DND-41 (cell line): ENCODE data around the gene OLFML1.

ENCODE experiments used
- ATAC-seq: fragments of 200-7000 bp; cut with Tn5 transposase; 3 replicates; pipeline ENCODE4 v1.9.1; 2021; ENCODE audit warnings: low read depth; ENCODE audit not compliant: insufficient read depth
- DNase-seq: peaks from one replicate; pipeline ENCODE4 v3.0.0-alpha.2; 2020
- H2AFZ ChIP-seq: 2 replicates; pipeline ENCODE4 v1.6.0; 2012; ENCODE audit warnings: low read depth, low read length
- H3K27ac ChIP-seq: 2 replicates; pipeline ENCODE4 v1.5.1; 2012; ENCODE audit warnings: low read length, inconsistent platforms
- H3K27me3 ChIP-seq: fragments of 200-600 bp; sonication (generic); 2 replicates; pipeline ENCODE4 v1.6.0; 2012; ENCODE audit warnings: low read length, mild to moderate bottlenecking, inconsistent platforms; ENCODE audit not compliant: insufficient read depth, poor library complexity
- H3K36me3 ChIP-seq: 2 replicates; pipeline ENCODE4 v1.5.1; 2012; ENCODE audit warnings: low read length, inconsistent platforms; ENCODE audit not compliant: insufficient read depth
- H3K4me1 ChIP-seq: 2 replicates; pipeline ENCODE4 v1.5.1; 2012; ENCODE audit warnings: mild to moderate bottlenecking, low read length; ENCODE audit not compliant: insufficient read depth
- H3K4me2 ChIP-seq: 2 replicates; pipeline ENCODE4 v1.6.0; 2012; ENCODE audit warnings: mild to moderate bottlenecking, moderate library complexity, low read length, inconsistent platforms; ENCODE audit not compliant: insufficient read depth
- H3K4me3 ChIP-seq, 2 experiments: fragments of 200-600 bp in 1 of 2; shearing (Covaris generic) in 1 of 2; 2 replicates each; pipeline ENCODE4 v1.5.1; 2012 to 2016; ENCODE audit warnings: inconsistent platforms in 2 of 2, low read length in 2 of 2, mild to moderate bottlenecking in 2 of 2, low read depth in 1 of 2, moderate library complexity in 1 of 2
- H3K79me2 ChIP-seq: 2 replicates; pipeline ENCODE4 v1.6.0; 2012; ENCODE audit warnings: low read length, inconsistent platforms; ENCODE audit not compliant: insufficient read depth
- H3K9ac ChIP-seq: 2 replicates; pipeline ENCODE4 v1.6.0; 2012; ENCODE audit warnings: low read depth, mild to moderate bottlenecking, inconsistent platforms, low read length, moderate library complexity
- H3K9me3 ChIP-seq: 2 replicates; pipeline ENCODE4 v1.5.1; 2012; ENCODE audit warnings: low read length, moderate library complexity, mild to moderate bottlenecking, inconsistent platforms; ENCODE audit not compliant: insufficient read depth, severe bottlenecking
- H4K20me1 ChIP-seq: 2 replicates; pipeline ENCODE4 v1.6.0; 2012; ENCODE audit warnings: low read length; ENCODE audit not compliant: insufficient read depth
- CTCF ChIP-seq: IDR thresholded peaks from 2 replicates; pipeline ENCODE4 v1.5.1; 2012; ENCODE audit warnings: borderline replicate concordance, low read length, moderate library complexity, mild to moderate bottlenecking; ENCODE audit not compliant: poor library complexity, severe bottlenecking; ENCODE audit errors: extremely low read depth
- EZH2 ChIP-seq: IDR thresholded peaks from 3 replicates; pipeline ENCODE4 v1.6.1; 2012; ENCODE audit warnings: borderline replicate concordance, low read depth, mild to moderate bottlenecking, moderate library complexity, low read length, inconsistent platforms; ENCODE audit not compliant: severe bottlenecking

The OLFML1 gene

DNA sequence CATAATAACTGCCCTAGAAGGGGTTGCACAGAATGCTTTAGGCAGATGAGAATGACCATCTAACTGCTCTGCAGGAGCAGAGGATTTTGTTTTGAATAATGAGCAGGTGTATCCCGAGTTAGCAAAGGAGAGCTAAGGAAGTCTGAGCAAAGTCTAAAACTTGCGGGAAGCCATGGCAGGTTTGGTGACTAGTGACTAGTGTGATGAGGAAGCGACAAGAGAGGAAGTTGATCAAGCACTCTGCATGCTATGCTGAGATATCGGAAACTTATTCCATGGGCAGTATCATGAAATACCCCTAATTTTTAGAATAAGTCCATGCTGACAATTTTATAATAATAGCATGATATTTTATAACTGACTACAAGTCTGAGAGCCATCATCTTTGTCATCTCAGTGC lies 12.9 kb downstream of the OLFML1 start:
- TF ChIP-seq CTCF (no peak), EZH2 (no peak)
- H3K27ac ChIP-seq: no peak overlapping the region

DNA sequence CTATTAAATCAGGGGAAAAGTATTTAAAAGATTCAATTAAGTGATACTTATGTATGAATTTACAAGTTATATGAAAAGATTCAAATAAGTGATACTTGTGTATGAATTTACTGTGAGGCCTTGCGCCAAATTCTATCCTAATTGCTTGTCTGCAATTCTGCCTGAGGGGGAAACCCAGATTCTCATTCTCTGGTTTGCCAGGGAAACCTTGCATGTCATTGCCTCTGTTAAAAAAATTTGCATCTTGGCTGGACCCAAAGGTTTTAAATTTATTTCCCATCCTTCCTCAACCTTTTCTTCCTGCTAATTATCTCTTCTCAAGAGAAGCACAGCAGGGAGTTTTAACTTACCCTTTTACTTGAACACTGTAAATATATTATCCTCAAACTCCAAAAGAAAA lies 13.8 kb downstream of the OLFML1 start:
- no peaks in the 10 kb centered on the region for H3K4me1 ChIP-seq
- no peak overlapping the region for H2AFZ ChIP-seq
- H3K9me3 ChIP-seq: no peaks in the 10 kb centered on the region
- ATAC-seq (no peak), DNase-seq (no peak)
- H3K4me2 ChIP-seq: no peak overlapping the region
- H3K27me3 ChIP-seq: peaks cover 32% of the 10 kb centered on the region
- TF ChIP-seq CTCF (no peak), EZH2 (no peak)
- H3K36me3 ChIP-seq: no peaks in the 10 kb centered on the region
- no peaks in the 10 kb centered on the region; the same call in 1 of the 2 replicates for H4K20me1 ChIP-seq
- no peak overlapping the region for H3K9ac ChIP-seq
- H3K4me3 ChIP-seq: no peak overlapping the region
- H3K27ac ChIP-seq: no peak overlapping the region
- no peaks in the 10 kb centered on the region for H3K79me2 ChIP-seq

More for the DNA sequence above, 12.9 kb downstream of the OLFML1 start:
- no peak for DNase-seq
- no peaks in the 10 kb centered on the region for H3K36me3 ChIP-seq
- H3K79me2 ChIP-seq: no peaks in the 10 kb centered on the region
- no peaks in the 10 kb centered on the region for H3K9me3 ChIP-seq
- no peak overlapping the region for H2AFZ ChIP-seq
- no peak for ATAC-seq
- no peak overlapping the region for H3K9ac ChIP-seq
- peaks cover 32% of the 10 kb centered on the region for H3K27me3 ChIP-seq
- H4K20me1 ChIP-seq: no peaks in the 10 kb centered on the region; the same call in 1 of the 2 replicates
- no peak overlapping the region for H3K4me2 ChIP-seq
- H3K4me1 ChIP-seq: no peaks in the 10 kb centered on the region
- no peak overlapping the region for H3K4me3 ChIP-seq

GRCh38 chr11:7500251-7500650 lies 14.9 kb downstream of the OLFML1 start:
- H4K20me1 ChIP-seq: no peaks in the 10 kb centered on the region
- no peak overlapping the region for H3K4me2 ChIP-seq
- no peak overlapping the region for H3K4me3 ChIP-seq
- TF ChIP-seq CTCF: no peak
- TF ChIP-seq EZH2: no peak
- no peak overlapping the region for H3K9ac ChIP-seq
- H3K9me3 ChIP-seq: no peaks in the 10 kb centered on the region
- no peak overlapping the region for H3K27ac ChIP-seq
- ATAC-seq (no peak), DNase-seq (no peak)
- H3K36me3 ChIP-seq: no peaks in the 10 kb centered on the region
- H3K27me3 ChIP-seq: peaks cover 28% of the 10 kb centered on the region
- no peak overlapping the region for H2AFZ ChIP-seq
- H3K79me2 ChIP-seq: no peaks in the 10 kb centered on the region
- H3K4me1 ChIP-seq: no peaks in the 10 kb centered on the region

DNA sequence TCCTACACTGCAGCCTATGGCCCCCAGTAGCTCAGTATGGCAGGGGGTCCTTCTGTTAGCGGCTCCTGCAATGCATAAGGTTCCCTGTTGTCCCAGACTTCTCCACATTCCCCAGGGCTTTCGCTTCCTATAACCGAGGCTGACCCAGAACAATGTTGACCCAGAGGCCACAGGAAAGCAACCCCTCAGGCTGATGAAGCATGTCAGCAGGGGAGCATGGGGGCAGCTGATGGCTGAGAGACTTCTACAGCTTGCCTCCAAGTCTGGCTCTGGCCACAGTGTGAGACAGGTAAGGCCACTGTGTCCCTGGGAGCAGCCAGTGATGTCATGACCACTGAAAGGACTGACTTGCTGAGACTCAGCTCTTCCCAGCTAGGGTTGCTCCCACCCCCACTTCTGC lies 15.9 kb downstream of the OLFML1 start:
- H4K20me1 ChIP-seq: no peaks in the 10 kb centered on the region
- DNase-seq: no peak
- no peaks in the 10 kb centered on the region for H3K79me2 ChIP-seq
- H2AFZ ChIP-seq: no peak overlapping the region
- no peak for ATAC-seq
- H3K9me3 ChIP-seq: no peaks in the 10 kb centered on the region
- no peaks in the 10 kb centered on the region for H3K4me1 ChIP-seq
- peaks cover 32% of the 10 kb centered on the region for H3K27me3 ChIP-seq
- TF ChIP-seq CTCF: no peak
- no peak for TF ChIP-seq EZH2
- H3K4me2 ChIP-seq: no peak overlapping the region
- H3K9ac ChIP-seq: no peak overlapping the region
- no peak overlapping the region for H3K4me3 ChIP-seq
- H3K36me3 ChIP-seq: no peaks in the 10 kb centered on the region
- H3K27ac ChIP-seq: no peak overlapping the region
